Myocyte (in vitro differentiated cells): Measurements from ENCODE around the gene CAP2. TPM values are rescaled to one million over a fixed set of nuclear protein-coding genes. Genes with fewer than 3 reads are reported as not detected.

ENCODE experiments used
- DNase-seq: peaks from one replicate; pipeline ENCODE4 v3.0.0-alpha.2; 2012; ENCODE audit warnings: low read depth
- polyA plus RNA-seq: library from polyadenylated mRNA; unstranded; fragments of >200 nt; gene quantifications from one replicate; pipeline ENCODE4 v1.2.1, GENCODE V29; 2012; ENCODE audit warnings: missing spikeins
- total RNA-seq: library from RNA; depleted of rRNA; stranded (reverse); fragments of >200 nt; gene quantifications from 2 replicates; pipeline ENCODE4 v1.2.3, GENCODE V29; 2014

Gene CAP2, protein sequence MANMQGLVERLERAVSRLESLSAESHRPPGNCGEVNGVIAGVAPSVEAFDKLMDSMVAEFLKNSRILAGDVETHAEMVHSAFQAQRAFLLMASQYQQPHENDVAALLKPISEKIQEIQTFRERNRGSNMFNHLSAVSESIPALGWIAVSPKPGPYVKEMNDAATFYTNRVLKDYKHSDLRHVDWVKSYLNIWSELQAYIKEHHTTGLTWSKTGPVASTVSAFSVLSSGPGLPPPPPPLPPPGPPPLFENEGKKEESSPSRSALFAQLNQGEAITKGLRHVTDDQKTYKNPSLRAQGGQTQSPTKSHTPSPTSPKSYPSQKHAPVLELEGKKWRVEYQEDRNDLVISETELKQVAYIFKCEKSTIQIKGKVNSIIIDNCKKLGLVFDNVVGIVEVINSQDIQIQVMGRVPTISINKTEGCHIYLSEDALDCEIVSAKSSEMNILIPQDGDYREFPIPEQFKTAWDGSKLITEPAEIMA
- total RNA-seq: 187 and 262 TPM in 2 replicates
- 118 TPM for polyA plus RNA-seq

DNA sequence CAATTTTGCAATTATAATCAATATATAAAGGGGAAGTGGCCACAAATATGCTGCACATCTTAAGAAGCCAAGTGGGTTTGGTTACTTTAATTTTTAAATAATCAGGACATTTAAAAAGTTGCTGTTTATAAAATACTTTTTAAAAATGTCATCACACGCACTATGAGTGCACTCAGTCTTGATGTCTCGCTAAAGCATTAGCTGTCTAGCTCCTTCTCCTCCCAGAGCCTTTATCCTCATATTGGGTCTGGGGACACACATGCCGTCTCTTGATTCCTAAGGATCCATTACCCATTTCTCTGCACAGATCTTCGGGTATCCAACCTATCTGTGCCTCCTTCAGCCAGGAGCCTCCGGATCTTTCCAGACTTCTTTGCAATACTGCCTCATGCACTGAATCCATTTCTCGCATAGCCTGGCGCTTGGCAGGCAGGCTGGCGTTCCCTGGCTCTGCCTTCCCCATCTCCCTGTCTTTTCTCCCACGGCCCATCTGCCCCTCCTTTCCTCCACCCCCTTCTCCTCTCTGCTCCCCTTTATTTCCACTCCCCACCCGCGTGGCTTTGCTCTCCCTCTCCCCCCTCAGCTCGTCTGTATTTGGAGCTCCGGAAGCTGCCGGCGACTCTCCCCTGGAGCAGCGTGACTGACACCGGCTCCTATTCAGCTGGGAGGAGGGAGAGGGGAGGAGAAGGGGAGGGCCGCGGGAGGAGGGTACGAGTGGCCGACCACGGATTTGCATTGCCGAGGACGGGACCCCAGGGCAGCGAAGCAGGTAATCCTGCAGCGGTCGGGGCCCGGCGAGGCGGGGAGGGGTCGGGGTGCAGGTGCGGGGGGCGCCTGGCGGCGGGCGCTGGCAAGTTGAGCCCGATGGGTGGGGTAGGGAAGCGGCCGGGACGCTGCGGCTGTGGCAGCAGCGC is at the start of gene CAP2:
TSS of gene CAP2 (plus strand) at position 618 of the 914 bp plus-strand sequence. CDS start 27,961 bp downstream, outside the sequence.
- peak; percentile 98 for DNase-seq

DNA sequence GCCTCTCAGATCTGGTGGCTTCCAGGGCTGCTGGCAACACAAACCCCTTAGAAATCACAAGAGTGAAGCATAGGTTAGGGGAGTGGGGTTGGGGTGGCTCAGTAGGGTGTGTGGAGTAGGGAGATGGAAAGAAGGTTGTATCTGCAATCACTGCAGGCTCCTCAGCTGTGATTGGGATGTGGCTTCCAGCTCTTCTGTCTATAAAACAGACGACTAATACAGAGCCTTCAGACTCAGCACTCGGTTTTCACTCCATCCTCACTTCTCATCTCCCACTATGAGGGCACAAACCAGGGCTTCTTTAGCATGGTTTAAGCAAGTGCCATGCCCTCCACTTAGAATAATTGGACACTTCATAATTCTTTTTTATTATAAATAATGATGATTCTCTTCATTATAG is 46.4 kb upstream of the CAP2 start:
- peak; percentile 34 for DNase-seq

DNA sequence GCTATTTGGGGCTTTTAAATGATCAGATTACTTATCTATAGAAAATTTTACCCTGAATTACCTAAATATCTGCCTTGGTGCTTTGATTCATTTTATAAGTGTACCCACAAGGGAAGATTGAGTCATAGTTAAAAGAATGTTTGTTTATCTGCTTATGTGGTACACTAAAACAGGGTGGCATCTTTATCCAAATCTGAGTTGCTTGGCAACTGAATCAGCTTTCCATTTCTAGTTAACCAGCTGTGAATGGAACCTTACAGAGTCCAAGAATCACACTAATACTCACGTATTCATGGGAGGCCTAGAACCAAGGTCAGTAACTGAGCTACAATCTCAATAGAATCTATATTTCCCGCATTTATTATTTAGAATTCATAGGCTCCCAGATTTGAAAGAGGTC is 44.0 kb upstream of the CAP2 start:
- peak; percentile 50 for DNase-seq

DNA sequence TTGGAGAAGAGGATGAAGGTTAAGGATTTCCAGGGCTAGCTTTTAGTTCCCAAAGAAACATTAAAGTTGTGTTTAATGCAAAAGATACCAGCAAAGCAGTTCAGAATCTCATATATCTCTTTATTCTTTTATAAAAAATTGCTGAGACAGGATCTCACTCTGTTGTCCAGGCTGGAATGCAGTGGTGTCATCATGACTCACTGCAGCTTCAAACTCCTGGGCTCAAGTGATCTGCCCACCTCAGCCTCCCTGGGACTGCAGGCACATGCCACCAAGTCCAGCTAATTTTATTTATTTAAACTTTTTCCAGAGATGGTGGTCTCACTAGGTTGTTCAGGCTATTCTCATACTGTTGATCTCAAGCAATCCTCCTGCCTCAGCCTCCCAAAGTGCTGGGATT is 41.1 kb upstream of the CAP2 start:
- no peak for DNase-seq

DNA sequence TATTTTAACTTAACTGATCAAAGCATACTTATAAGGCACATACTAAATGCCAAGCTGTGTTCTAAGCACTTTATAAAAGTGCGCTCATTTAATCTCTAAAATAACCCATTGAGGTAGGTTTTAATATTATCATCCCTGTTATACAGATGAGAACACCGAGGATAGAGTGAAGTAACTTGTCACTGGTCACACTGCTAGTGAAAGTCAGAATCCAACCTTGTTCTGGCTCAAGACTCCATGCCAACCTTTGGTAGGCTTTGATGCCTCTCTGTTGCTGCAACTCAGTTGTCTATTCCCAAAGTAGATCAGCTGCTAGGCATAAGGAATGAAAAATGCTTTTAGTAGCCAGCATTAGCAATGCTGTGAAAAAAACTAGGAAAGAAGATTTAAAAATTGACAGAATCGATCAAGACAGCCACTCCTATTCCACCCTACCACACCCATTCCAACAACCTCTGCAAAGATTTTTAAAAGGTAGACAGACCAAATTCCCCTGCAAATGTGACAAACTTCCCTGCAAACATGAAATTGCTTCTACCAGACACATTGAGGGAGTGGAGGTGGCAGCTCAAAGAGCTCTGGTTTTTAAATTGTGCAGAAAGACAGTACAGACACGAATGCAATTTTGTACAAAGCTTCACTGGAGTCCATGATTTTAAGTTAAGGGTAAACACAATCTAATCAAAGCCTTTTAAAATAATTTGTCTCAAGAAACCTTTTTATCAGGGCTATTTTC is 39.8 kb upstream of the CAP2 start:
- no peak for DNase-seq

DNA sequence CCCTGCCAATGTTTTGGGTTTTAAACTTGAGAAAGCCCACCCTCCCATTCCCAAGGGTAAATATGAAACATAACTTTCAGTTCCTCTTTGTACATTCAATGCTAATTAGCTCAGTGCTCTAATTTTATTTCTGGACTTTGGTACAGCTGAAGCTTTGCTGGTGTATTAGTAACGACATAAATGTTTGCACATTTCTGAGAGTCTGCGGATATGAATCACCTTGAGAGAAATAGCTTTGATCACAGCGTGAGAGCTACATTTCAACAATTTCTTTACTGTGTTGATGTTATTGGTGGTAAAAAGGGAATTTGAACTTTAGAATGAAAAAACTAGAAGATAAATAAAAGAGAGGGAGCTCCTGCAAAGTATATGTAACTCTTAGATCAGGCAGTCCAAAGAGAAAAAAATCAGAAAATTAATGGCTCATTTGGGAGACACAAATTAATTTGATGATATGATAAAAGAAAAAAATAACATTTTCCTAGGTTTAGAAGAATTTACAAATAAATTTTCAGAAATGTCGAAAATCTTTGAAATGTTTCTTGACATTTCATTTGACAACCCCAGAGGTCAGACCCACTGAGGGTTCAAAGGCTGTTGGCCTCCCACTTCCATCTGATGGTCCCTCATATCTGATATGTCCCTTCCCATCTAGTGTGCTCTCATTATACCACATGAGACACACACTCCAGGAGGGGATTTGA is 38.5 kb upstream of the CAP2 start:
- peak; percentile 75 for DNase-seq

DNA sequence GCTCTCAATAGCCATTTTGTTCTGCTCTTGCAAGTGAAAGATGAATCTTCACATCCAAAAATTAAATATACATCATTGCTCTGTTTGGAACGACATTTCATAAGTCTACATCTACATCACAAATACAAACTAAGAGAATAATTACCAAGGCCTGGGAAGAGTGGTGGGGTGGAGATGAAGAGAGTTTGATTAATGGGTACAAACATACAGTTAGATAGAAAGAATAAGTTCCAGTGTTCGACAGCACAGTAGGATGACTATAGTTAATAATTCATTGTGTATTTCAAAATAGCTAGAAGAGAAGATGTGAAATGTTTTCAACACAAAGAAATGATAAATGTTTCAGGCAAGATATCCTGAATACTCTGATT is 38.0 kb upstream of the CAP2 start:
- DNase-seq: no peak

DNA sequence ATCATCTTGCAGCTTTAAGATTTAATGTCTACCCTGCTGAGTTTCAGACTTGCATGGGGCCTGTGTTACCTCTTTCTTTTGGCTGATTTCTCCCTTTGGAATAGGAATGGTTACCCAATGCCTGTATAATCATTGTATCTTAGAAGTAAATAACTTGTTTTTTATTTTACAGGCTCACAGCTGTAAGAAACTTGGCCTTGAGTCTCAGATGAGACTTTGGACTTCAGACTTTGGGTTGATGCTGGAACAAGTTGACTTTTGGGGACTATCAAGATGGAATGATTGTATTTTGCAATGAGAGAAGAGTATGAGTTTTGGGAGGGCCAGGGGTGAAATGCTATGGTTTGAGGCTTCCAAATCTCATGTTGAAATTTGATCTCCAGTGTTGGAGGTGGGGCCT is 34.9 kb upstream of the CAP2 start:
- no peak for DNase-seq

DNA sequence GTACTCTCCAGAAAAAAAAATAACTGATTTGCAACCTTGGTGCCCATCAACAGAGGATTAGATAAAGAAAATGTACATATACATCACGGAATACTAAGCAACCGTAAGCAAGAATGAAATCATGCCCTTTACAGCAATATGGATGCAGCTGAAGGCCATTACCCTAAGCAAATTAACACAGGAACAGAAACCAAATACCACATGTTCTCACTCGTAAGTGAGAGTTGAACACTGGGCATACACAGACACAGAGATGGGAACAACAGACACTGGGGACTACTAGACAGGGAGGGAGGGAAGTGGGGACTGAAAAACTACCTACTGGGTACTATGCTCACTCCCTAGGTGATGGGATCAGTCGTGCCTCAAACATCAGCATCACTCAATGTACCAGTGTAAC is 32.8 kb upstream of the CAP2 start:
- no peak for DNase-seq

DNA sequence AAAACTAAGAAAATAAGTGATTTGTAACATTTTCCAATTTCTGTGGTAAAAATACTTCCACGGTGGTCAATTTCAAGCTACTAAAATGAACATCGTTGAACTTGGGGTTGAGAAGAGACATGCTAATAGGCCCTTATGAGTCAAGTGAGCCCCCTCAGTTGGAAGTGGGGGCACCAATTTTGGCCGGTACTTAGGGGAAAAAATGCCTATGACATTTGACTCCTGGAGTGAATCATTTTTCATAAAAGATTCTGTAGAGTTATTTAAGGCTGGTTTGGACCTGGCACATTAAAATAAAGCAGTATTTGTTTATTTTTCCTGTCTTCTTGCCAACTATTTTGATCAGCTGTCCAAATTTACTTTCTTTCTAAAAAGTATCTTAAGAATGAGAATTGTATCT is 32.4 kb upstream of the CAP2 start:
- peak; percentile 40 for DNase-seq

DNA sequence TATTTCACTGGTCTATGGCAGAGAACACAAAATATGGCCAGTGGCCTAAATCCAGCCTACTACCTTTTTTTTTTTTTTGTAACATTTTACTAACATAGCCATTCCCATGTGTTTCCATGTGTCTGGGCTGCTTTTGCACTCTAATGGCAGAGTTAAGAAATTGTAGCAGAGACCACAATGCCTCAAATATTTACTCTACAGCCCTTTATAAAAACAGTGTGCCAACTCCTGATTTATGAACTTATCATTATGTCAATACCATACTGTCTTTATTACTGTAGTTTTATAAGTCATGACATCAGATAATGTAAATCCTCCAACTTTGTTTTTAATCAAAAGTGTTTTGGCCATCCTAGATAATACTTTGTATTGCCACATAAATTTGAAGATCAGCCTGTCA is 27.4 kb upstream of the CAP2 start:
- DNase-seq: no peak

DNA sequence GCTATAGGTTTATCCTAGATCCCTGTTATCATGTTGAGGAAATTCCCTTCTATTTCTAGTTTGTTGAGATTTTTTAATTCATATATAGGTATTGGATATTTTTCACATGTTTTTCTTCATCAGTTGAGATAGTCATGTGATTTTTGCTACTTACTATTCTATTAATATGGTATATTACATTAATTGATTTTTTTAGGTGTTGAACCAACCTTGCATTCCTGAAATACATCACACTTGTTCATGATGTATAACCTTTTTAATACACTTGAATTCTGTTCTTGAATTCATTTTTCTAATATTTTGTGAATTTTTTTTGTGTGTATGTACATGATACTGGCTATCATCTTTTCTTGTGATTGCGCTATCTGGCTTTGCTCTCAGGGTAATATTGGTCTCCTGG is 25.5 kb upstream of the CAP2 start:
- no peak for DNase-seq

DNA sequence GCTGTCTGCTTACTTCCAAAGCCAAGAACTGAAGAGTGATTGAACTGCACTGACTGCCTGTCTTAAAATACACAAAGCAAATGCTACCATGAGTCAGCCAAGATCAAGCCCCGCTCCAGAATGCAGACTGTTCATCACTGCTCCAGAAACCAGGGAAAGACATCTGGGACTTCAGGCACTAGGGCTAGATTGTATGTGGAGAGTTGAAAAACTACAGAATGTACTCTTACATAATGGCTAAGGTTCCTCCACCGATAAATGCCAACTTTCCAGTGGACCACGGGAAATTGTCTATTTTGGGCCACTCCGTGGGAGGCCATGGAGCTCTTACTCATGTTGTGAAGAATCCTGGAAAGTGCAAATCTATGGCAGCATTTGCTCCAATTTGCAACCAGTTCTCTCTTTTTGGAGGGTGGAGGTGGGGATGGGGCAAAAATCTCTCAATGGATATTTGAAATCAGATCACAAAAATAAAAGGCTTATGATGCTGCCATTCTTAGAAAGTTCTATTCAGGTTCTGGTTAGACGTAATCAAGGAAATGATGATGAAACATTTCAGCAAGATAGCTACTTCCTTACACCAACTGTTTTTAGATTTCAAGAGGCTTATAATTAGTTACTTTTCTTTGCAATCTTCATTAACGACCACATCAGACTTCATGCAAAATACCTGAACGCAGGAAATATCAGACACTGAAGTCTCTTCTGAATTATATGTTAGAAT is 11.8 kb upstream of the CAP2 start:
- DNase-seq: peak; percentile 96

DNA sequence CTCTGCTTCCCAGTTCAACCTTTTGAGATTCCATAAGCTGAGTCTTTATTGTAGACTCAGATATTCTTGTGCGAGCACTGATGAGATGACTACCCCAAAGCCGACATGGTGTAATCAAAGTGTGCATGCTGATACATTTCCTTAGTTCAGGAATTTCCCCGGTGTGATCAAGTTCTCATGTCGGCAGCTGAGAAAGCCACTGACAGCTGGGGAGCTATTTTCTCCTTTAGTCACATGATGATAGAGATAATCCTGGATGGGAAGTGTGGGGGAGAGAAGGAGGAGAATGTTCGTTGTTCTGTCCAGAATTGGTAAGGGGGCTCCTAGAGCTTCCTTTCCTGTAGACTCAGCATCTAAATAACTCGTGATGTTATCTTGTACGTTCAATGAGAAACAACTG is 7.7 kb upstream of the CAP2 start:
- DNase-seq: peak; percentile 98

DNA sequence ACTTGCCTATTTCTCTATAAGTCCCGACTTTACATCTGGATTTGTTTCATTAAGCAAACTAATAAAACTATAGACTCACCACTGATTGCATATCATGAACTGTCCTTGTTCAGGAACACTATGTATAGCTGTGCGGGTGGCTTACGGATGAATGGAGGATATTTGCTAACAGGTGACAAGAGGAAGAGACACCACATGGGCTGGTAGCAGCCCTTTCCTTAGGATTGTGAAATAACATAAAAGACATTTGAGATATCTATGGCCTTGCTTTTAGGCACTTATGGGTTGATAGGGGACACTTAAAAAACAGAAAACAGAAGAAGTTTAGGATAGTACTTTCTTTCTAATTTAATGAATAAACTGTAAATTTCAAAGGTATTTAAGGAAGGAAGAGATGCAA is 5.0 kb upstream of the CAP2 start:
- DNase-seq: no peak

DNA sequence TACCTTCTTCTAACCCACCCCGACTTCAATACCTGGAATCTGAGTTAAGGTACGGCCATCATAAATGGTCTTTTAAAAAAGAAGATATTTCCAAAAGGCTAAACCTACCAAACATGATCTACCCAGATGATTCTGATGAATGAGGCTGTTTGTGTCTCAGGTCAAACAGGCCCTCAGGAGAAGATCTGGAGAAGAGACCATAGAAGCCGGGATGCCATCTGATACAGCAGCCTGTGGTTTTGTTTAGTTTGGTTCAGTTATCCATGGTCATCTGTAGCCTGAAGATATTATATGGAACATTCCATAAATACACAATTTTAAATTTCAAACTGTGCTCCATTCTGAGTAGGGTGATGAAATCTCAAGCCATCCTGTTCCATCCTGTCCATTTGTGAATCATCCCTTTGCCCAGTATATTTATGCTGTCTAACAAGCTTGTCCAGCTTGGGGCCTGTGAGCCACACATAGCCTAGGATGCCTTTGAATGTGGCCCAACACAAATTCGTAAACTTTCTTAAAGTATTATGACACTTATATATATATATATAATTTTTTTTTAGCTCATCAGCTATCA is 4.0 kb upstream of the CAP2 start:
- peak; percentile 39 for DNase-seq

DNA sequence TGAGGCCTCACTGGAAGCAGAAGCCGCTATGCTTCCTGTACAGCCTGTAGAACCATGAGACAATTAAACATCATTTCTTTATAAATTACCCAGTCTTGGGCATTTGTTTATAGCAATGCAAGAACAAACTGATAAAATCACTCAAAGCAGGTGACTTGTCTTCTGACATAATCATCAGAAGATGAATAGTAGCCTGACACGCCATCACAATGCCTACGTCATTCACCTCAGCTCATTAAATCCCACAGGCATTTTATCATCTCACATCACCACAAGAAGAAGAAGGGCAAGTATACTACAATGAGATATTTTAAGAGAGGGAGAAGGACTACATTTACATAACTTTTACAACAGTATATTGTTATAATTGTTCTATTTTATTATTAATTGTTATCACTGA is 3.1 kb upstream of the CAP2 start:
- DNase-seq: no peak

DNA sequence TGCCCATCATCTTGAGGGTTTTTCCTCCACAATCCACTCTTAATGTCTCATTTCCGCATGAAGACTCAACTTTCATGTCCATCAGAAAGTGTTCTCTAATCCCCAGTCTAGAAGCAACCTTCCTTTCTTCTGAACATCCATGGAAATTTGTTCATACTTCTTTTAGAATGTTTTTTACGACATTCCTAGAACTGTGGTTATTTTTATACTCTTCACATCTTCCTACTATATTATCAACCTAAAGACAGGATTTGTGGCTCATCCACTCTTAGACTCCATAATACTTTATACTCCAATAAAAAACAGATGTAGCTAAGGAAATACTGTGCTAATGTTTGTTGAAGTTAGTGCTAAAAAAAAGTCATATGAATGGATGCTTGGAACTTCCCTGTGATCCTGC is 1.4 kb upstream of the CAP2 start:
- no peak for DNase-seq

DNA sequence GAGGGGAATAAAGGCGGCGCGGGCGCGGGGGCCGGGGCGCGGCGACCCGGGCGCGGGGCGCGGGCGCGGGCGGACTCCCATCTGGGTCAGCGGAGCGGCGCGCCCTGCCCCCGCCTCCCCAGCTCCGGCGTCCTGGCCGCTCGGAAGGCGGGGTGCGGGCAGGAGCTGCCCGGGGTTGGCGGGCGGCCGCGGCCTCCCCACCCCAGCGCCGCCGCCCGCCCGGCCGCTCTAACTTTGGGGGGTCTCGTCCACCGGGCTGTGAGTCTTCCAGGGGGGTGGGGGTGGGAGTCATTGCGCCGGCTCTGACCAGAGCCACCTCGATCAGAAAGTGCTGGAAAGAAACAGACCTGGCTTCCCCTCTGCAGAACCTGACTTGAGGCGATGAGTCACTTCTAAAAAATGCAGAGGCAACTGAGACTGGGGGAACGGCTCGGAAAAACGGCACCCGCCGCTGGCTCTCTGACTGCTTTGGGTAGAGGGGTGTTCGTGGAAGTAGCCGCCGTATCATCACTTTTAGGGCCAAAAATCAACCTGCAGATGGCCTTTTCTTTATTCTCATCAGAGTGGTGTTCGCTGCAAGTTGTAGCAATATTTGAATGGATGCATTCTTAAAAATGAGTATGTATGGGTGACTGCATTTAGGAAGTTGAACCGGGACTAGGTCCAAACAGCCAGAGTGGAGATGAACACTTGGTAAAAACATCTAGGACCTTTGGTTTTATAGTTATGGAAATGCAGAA is 667 bp downstream of the CAP2 start:
- DNase-seq: peak; percentile 87
